MCF 10A (cell line): ENCODE measurements around the gene TMEM39B. TPM values are rescaled to one million over a fixed set of nuclear protein-coding genes. Genes with fewer than 3 reads are reported as not detected.
"Not testable (repeated sequence)": the region's sequence is repeated elsewhere in the genome, so short reads cannot be mapped to it uniquely, and the experiment has no call there.

Experiments used
- BruUV-seq: library from RNA; stranded (reverse); fragments of 400-500 nt; replicated peaks from 2 replicates; lab custom pipeline; 2021; lab: Mats Ljungman, UMichigan
- CTCF ChIA-PET: fragments of 300-600 bp; sonication (Branson Sonifier 250); formaldehyde crosslinking; extraction: SDS; loops from one replicate; lab custom pipeline; 2021; ENCODE audit warnings: antibody characterized with exemption, inconsistent platforms; lab: Yijun Ruan, JAX
- POLR2A ChIA-PET: fragments of 300-600, 350-650 bp; sonication (Branson Sonifier 250); formaldehyde crosslinking; extraction: SDS; loops from one replicate; lab custom pipeline; 2020; ENCODE audit warnings: antibody characterized with exemption, inconsistent platforms; lab: Yijun Ruan, JAX
- DNase-seq: peaks from one replicate; pipeline ENCODE4 v3.0.0-alpha.2; 2018; ENCODE audit not compliant: unreplicated experiment
- H3K27ac Mint-ChIP-seq: one replicate; pipeline ENCODE4 v1.8.0; 2022; ENCODE audit warnings: mild to moderate bottlenecking, low read depth, mixed read lengths; ENCODE audit not compliant: unreplicated experiment
- H3K27me3 Mint-ChIP-seq: one replicate; pipeline ENCODE4 v1.8.0; 2022; ENCODE audit warnings: mixed read lengths; ENCODE audit not compliant: insufficient read depth, unreplicated experiment
- H3K36me3 Mint-ChIP-seq: one replicate; pipeline ENCODE4 v1.8.0; 2022; ENCODE audit warnings: mild to moderate bottlenecking, moderate library complexity, mixed read lengths; ENCODE audit not compliant: insufficient read depth, unreplicated experiment
- H3K4me1 Mint-ChIP-seq: one replicate; pipeline ENCODE4 v1.8.0; 2022; ENCODE audit warnings: mixed read lengths; ENCODE audit not compliant: insufficient read depth, unreplicated experiment
- H3K4me3 Mint-ChIP-seq: one replicate; pipeline ENCODE4 v1.8.0; 2022; ENCODE audit warnings: mild to moderate bottlenecking, moderate library complexity, mixed read lengths; ENCODE audit not compliant: unreplicated experiment
- H3K9me3 Mint-ChIP-seq: one replicate; pipeline ENCODE4 v1.8.0; 2022; ENCODE audit warnings: mixed read lengths; ENCODE audit not compliant: unreplicated experiment
- CTCF ChIP-seq: fragments of 200-600 bp; IDR thresholded peaks from one replicate; pipeline ENCODE4 v1.8.0; 2022; ENCODE audit warnings: antibody characterized with exemption, mild to moderate bottlenecking; ENCODE audit not compliant: unreplicated experiment
- intact Hi-C: fragments of 100-400 bp; cut with micrococcal nuclease; formaldehyde crosslinking; loops from 2 replicates; pipeline ENCODE4 v1.14.1; 2022
- total RNA-seq: library from RNA; stranded (reverse); gene quantifications from 2 replicates; pipeline ENCODE4 v1.2.3, GENCODE V29; 2022

Gene TMEM39B
- total RNA-seq, 1 experiment from 2014 or later = 22.3 TPM

- no TSS peak for BruUV-seq
- DNase-seq = no peak
- intact Hi-C loops = no loop called here
- TF ChIP-seq CTCF = no peak
- H3K4me1 Mint-ChIP-seq = peaks cover 15% of the 10 kb centered on the region
- H3K4me3 Mint-ChIP-seq = no peak overlapping the region
- CTCF ChIA-PET = no interaction called here
- peaks cover 15% of the 10 kb centered on the region for H3K36me3 Mint-ChIP-seq
- peak overlapping the region; percentile 59 for H3K27ac Mint-ChIP-seq
- H3K9me3 Mint-ChIP-seq = no peaks in the 10 kb centered on the region
- H3K27me3 Mint-ChIP-seq = no peaks in the 10 kb centered on the region
- POLR2A ChIA-PET = interaction anchor here (0.5 to 4.6 kb wide), 6 partner anchors 7 to 168 kb away, joined by 3 to 22 read pairs (median 4); partner anchors contain the start of genes KPNA6 and TXLNA
Observed at GRCh38 chr1:32115496-32115895, 42.8 kb downstream of the TMEM39B start.

- H3K27me3 Mint-ChIP-seq = no peaks in the 10 kb centered on the region
- H3K9me3 Mint-ChIP-seq = no peaks in the 10 kb centered on the region
- peaks cover 17% of the 10 kb centered on the region for H3K4me1 Mint-ChIP-seq
- H3K4me3 Mint-ChIP-seq = no peak overlapping the region
- peak overlapping the region; percentile 59 for H3K27ac Mint-ChIP-seq
- BruUV-seq = no TSS peak
- ChIA-PET POLR2A (interaction anchor here (0.6 to 4.6 kb wide), 5 partner anchors 8 to 63 kb away, joined by 3 to 22 read pairs (median 6); partner anchors contain the start of genes KPNA6 and TXLNA), CTCF (no interaction called here)
- H3K36me3 Mint-ChIP-seq = peaks cover 20% of the 10 kb centered on the region
- DNase-seq = no peak
- intact Hi-C loops = no loop called here
- no peak for TF ChIP-seq CTCF
Observed at GRCh38 chr1:32116531-32116930, 43.8 kb downstream of the TMEM39B start.

GRCh38 chr1:32122151-32122550 lies 49.4 kb downstream of the TMEM39B start:
- POLR2A ChIA-PET = interaction anchor here (0.6 to 2.0 kb wide), 6 partner anchors 10 to 57 kb away, joined by 3 to 7 read pairs (median 4); partner anchors contain the start of genes KPNA6 and TXLNA
- no peak for DNase-seq
- intact Hi-C loops = no loop called here

GRCh38 chr1:32123361-32123760 lies 50.6 kb downstream of the TMEM39B start:
- H3K27me3 Mint-ChIP-seq, intact Hi-C loops, POLR2A ChIA-PET, H3K4me3 Mint-ChIP-seq, BruUV-seq, H3K27ac Mint-ChIP-seq, H3K9me3 Mint-ChIP-seq, DNase-seq: not testable (repeated sequence)
- peaks cover 25% of the 10 kb centered on the region for H3K4me1 Mint-ChIP-seq
- CTCF ChIA-PET = interaction anchor here (0.7 kb wide), 1 partner anchor 57 kb away, joined by 3 read pairs; no protein-coding TSS in a partner anchor
- peaks cover 27% of the 10 kb centered on the region for H3K36me3 Mint-ChIP-seq

More at GRCh38 chr1:32122151-32122550, 49.4 kb downstream of the TMEM39B start:
- Mint-ChIP-seq H3K9me3 (no peaks in the 10 kb centered on the region), H3K27ac (peak overlapping the region; percentile 16), H3K36me3 (peaks cover 26% of the 10 kb centered on the region), H3K4me1 (peaks cover 14% of the 10 kb centered on the region), H3K4me3 (no peak overlapping the region), H3K27me3 (no peaks in the 10 kb centered on the region)
- CTCF ChIA-PET = interaction anchor here (1.1 kb wide), 1 partner anchor 10 kb away, joined by 4 read pairs; no protein-coding TSS in a partner anchor
- BruUV-seq = no TSS peak
- TF ChIP-seq CTCF = no peak
